ENCODE measurements around the gene HSD11B1L.

- TF ChIP-seq POLR2AphosphoS5 (IDR thresholded peaks at IDR 0.05; ENCODE audit: low read depth, low read length) = peak; percentile 19; the same call in 1 of the 2 replicates
- peak; percentile 50; the same call in 1 of the 2 replicates for TF ChIP-seq POLR2A (IDR thresholded peaks at IDR 0.05; ENCODE audit: low read depth, low read length)
- no peak for TF ChIP-seq TAF1 (IDR thresholded peaks at IDR 0.05; ENCODE audit: borderline replicate concordance, low read depth, low read length)
These were observed 11.2 kb downstream of the HSD11B1L start for GRCh38 chr19:5691822-5692722.
